ENCODE data around the gene ZFP36L2.

Gene ZFP36L2

GRCh38 chr2:43210467-43211303, 15.7 kb downstream of the ZFP36L2 start:
- H3K9me3 ChIP-seq (ENCODE audit: control insufficient read depth, low read length), result no peaks in the 10 kb centered on the region
- no peaks in the 10 kb centered on the region for H3K36me3 ChIP-seq (ENCODE audit: control insufficient read depth, insufficient read depth, low read length)
- no peaks in the 10 kb centered on the region for H3K27me3 ChIP-seq (ENCODE audit: control insufficient read depth, insufficient read depth, low read length)
- peaks cover 44% of the 10 kb centered on the region for H3K4me1 ChIP-seq (ENCODE audit: control insufficient read depth, insufficient read depth, low read length)
- H3K4me3 ChIP-seq (ENCODE audit: low read length), result no peak overlapping the region
- H3K9ac ChIP-seq (ENCODE audit: low read length), result peak overlapping the region; percentile 41

GRCh38 chr2:43210125-43210466, 16.3 kb downstream of the ZFP36L2 start:
- peak overlapping the region; percentile 41 for H3K9ac ChIP-seq (ENCODE audit: low read length)
- H3K36me3 ChIP-seq (ENCODE audit: control insufficient read depth, insufficient read depth, low read length), result no peaks in the 10 kb centered on the region
- no peaks in the 10 kb centered on the region for H3K27me3 ChIP-seq (ENCODE audit: control insufficient read depth, insufficient read depth, low read length)
- no peaks in the 10 kb centered on the region for H3K9me3 ChIP-seq (ENCODE audit: control insufficient read depth, low read length)
- H3K4me3 ChIP-seq (ENCODE audit: low read length), result no peak overlapping the region
- H3K4me1 ChIP-seq (ENCODE audit: control insufficient read depth, insufficient read depth, low read length), result peaks cover 44% of the 10 kb centered on the region

- H3K9me3 ChIP-seq (ENCODE audit: control insufficient read depth, low read length), result no peaks in the 10 kb centered on the region
- peaks cover 44% of the 10 kb centered on the region for H3K4me1 ChIP-seq (ENCODE audit: control insufficient read depth, insufficient read depth, low read length)
- H3K9ac ChIP-seq (ENCODE audit: low read length), result no peak overlapping the region
- H3K36me3 ChIP-seq (ENCODE audit: control insufficient read depth, insufficient read depth, low read length), result no peaks in the 10 kb centered on the region
- no peak overlapping the region for H3K4me3 ChIP-seq (ENCODE audit: low read length)
- no peaks in the 10 kb centered on the region for H3K27me3 ChIP-seq (ENCODE audit: control insufficient read depth, insufficient read depth, low read length)
Measured at GRCh38 chr2:43209204-43209717, 17.1 kb downstream of the ZFP36L2 start.

GRCh38 chr2:43207553-43208300, 18.7 kb downstream of the ZFP36L2 start:
- Histone ChIP-seq H3K9ac (ENCODE audit: low read length) (no peak overlapping the region), H3K36me3 (ENCODE audit: control insufficient read depth, insufficient read depth, low read length) (no peaks in the 10 kb centered on the region), H3K4me3 (ENCODE audit: low read length) (no peak overlapping the region), H3K27me3 (ENCODE audit: control insufficient read depth, insufficient read depth, low read length) (no peaks in the 10 kb centered on the region), H3K4me1 (ENCODE audit: control insufficient read depth, insufficient read depth, low read length) (peaks cover 41% of the 10 kb centered on the region), H3K9me3 (ENCODE audit: control insufficient read depth, low read length) (no peaks in the 10 kb centered on the region)

- H3K27me3 ChIP-seq (ENCODE audit: control insufficient read depth, insufficient read depth, low read length), result no peaks in the 10 kb centered on the region
- no peaks in the 10 kb centered on the region for H3K9me3 ChIP-seq (ENCODE audit: control insufficient read depth, low read length)
- H3K36me3 ChIP-seq (ENCODE audit: control insufficient read depth, insufficient read depth, low read length), result no peaks in the 10 kb centered on the region
Measured at GRCh38 chr2:43206602-43207001, 19.8 kb downstream of the ZFP36L2 start.

GRCh38 chr2:43203373-43203772, 23.0 kb downstream of the ZFP36L2 start:
- Histone ChIP-seq H3K36me3 (ENCODE audit: control insufficient read depth, insufficient read depth, low read length) (no peaks in the 10 kb centered on the region), H3K9ac (ENCODE audit: low read length) (no peak overlapping the region), H3K27me3 (ENCODE audit: control insufficient read depth, insufficient read depth, low read length) (no peaks in the 10 kb centered on the region), H3K4me1 (ENCODE audit: control insufficient read depth, insufficient read depth, low read length) (peaks cover 29% of the 10 kb centered on the region), H3K4me3 (ENCODE audit: low read length) (no peak overlapping the region), H3K9me3 (ENCODE audit: control insufficient read depth, low read length) (no peaks in the 10 kb centered on the region)

More at GRCh38 chr2:43206602-43207001, 19.8 kb downstream of the ZFP36L2 start:
- Histone ChIP-seq H3K4me3 (ENCODE audit: low read length) (no peak overlapping the region), H3K9ac (ENCODE audit: low read length) (no peak overlapping the region), H3K4me1 (ENCODE audit: control insufficient read depth, insufficient read depth, low read length) (peaks cover 35% of the 10 kb centered on the region)

GRCh38 chr2:43202289-43202688, 24.1 kb downstream of the ZFP36L2 start:
- Histone ChIP-seq H3K4me3 (ENCODE audit: low read length) (no peak overlapping the region), H3K36me3 (ENCODE audit: control insufficient read depth, insufficient read depth, low read length) (no peaks in the 10 kb centered on the region), H3K9me3 (ENCODE audit: control insufficient read depth, low read length) (no peaks in the 10 kb centered on the region), H3K4me1 (ENCODE audit: control insufficient read depth, insufficient read depth, low read length) (peaks cover 22% of the 10 kb centered on the region), H3K9ac (ENCODE audit: low read length) (no peak overlapping the region), H3K27me3 (ENCODE audit: control insufficient read depth, insufficient read depth, low read length) (no peaks in the 10 kb centered on the region)

- no peaks in the 10 kb centered on the region for H3K27me3 ChIP-seq (ENCODE audit: control insufficient read depth, insufficient read depth, low read length)
- peak overlapping the region; percentile 4 for H3K9ac ChIP-seq (ENCODE audit: low read length)
- no peak overlapping the region for H3K4me3 ChIP-seq (ENCODE audit: low read length)
- no peaks in the 10 kb centered on the region for H3K36me3 ChIP-seq (ENCODE audit: control insufficient read depth, insufficient read depth, low read length)
- no peaks in the 10 kb centered on the region for H3K9me3 ChIP-seq (ENCODE audit: control insufficient read depth, low read length)
- H3K4me1 ChIP-seq (ENCODE audit: control insufficient read depth, insufficient read depth, low read length), result peaks cover 21% of the 10 kb centered on the region
Measured at GRCh38 chr2:43201497-43201896, 24.9 kb downstream of the ZFP36L2 start.

- H3K4me3 ChIP-seq (ENCODE audit: low read length), result no peak overlapping the region
- no peaks in the 10 kb centered on the region for H3K36me3 ChIP-seq (ENCODE audit: control insufficient read depth, insufficient read depth, low read length)
- peak overlapping the region; percentile 4 for H3K9ac ChIP-seq (ENCODE audit: low read length)
- H3K9me3 ChIP-seq (ENCODE audit: control insufficient read depth, low read length), result no peaks in the 10 kb centered on the region
- H3K27me3 ChIP-seq (ENCODE audit: control insufficient read depth, insufficient read depth, low read length), result no peaks in the 10 kb centered on the region
- H3K4me1 ChIP-seq (ENCODE audit: control insufficient read depth, insufficient read depth, low read length), result peaks cover 21% of the 10 kb centered on the region
Measured at GRCh38 chr2:43201016-43201415, 25.4 kb downstream of the ZFP36L2 start.

GRCh38 chr2:43199492-43200488, 26.6 kb downstream of the ZFP36L2 start:
- Histone ChIP-seq H3K36me3 (ENCODE audit: control insufficient read depth, insufficient read depth, low read length) (no peaks in the 10 kb centered on the region), H3K4me1 (ENCODE audit: control insufficient read depth, insufficient read depth, low read length) (peaks cover 33% of the 10 kb centered on the region), H3K27me3 (ENCODE audit: control insufficient read depth, insufficient read depth, low read length) (no peaks in the 10 kb centered on the region), H3K9me3 (ENCODE audit: control insufficient read depth, low read length) (no peaks in the 10 kb centered on the region), H3K4me3 (ENCODE audit: low read length) (no peak overlapping the region), H3K9ac (ENCODE audit: low read length) (peak overlapping the region; percentile 22)

- H3K27me3 ChIP-seq (ENCODE audit: control insufficient read depth, insufficient read depth, low read length), result no peaks in the 10 kb centered on the region
- H3K9ac ChIP-seq (ENCODE audit: low read length), result no peak overlapping the region
- H3K4me1 ChIP-seq (ENCODE audit: control insufficient read depth, insufficient read depth, low read length), result peaks cover 49% of the 10 kb centered on the region
- H3K36me3 ChIP-seq (ENCODE audit: control insufficient read depth, insufficient read depth, low read length), result no peaks in the 10 kb centered on the region
- H3K9me3 ChIP-seq (ENCODE audit: control insufficient read depth, low read length), result no peaks in the 10 kb centered on the region
- no peak overlapping the region for H3K4me3 ChIP-seq (ENCODE audit: low read length)
Measured at GRCh38 chr2:43198263-43198662, 28.1 kb downstream of the ZFP36L2 start.
